ENCODE measurements around the gene SAP30L. TPM values are rescaled to one million over a fixed set of nuclear protein-coding genes. Genes with fewer than 3 reads are reported as not detected.

SAP30L gene
- total and polyA plus RNA-seq, 2 experiments from 2014 or later, result 9.4 to 26.0 TPM

DNA sequence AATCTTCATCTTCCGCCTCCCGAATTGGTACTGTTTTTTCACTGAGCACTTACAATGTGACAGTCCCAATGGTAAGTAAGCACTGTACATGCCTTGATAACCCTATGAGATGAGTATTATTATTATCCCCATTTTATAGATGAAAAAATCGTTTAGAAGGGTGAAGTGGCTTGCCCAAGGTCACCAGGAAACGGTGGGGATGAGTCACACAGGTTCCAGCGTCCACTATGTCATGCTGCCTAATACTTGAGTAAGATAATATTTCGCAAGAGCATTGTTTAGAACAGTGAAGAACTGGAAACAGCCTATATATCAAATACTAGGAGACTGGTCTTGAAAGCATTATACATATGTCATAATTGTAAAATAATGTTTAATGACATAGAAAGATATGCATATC is 19.4 kb downstream of the SAP30L start:
- DNase-seq, result peak; percentile 79
- peaks cover 5% of the 10 kb centered on the region; the same call in 1 of the 2 replicates for H3K27me3 ChIP-seq (replicated peaks; ENCODE audit: insufficient read depth)
- H3K79me2 ChIP-seq (ENCODE audit: insufficient read depth), result no peaks in the 10 kb centered on the region
- no peak overlapping the region for H2AFZ ChIP-seq
- TF ChIP-seq EZH2 (IDR thresholded peaks at IDR 0.05; ENCODE audit: insufficient read depth, poor library complexity, severe bottlenecking) (no peak), EZH2phosphoT487 (IDR thresholded peaks at IDR 0.05; ENCODE audit: insufficient read depth, low read depth) (no peak)
- 32 to 33% methylated on average over 6 of the region's 6 CpGs for WGBS, 2 experiments (ENCODE audit: low coverage in 1 of 2, low lambda C conversion rate in 2 of 2, missing lambda C conversion rate in 2 of 2)
- no peaks in the 10 kb centered on the region for H3F3A ChIP-seq (ENCODE audit: insufficient read depth)
- no peaks in the 10 kb centered on the region for H3K4me1 ChIP-seq (ENCODE audit: insufficient read depth)
- H3K9me2 ChIP-seq (ENCODE audit: insufficient read depth), result no peaks in the 10 kb centered on the region
- in situ Hi-C loops (cut with MboI), result loop anchor here (5.0 to 25.0 kb wide), 2 partner anchors 142 to 347 kb away; no protein-coding TSS in a partner anchor
- no peaks in the 10 kb centered on the region for H3K9me3 ChIP-seq (ENCODE audit: low read depth)
- no peaks in the 10 kb centered on the region for H4K20me1 ChIP-seq (ENCODE audit: insufficient read depth)
- no peaks in the 10 kb centered on the region for H3K36me3 ChIP-seq (ENCODE audit: low read depth)
- no peak overlapping the region for H3K4me2 ChIP-seq (ENCODE audit: unreplicated experiment)
- H3K9ac ChIP-seq, result no peak overlapping the region
- no peak overlapping the region for H3K4me3 ChIP-seq
- no peak overlapping the region for H3K27ac ChIP-seq

DNA sequence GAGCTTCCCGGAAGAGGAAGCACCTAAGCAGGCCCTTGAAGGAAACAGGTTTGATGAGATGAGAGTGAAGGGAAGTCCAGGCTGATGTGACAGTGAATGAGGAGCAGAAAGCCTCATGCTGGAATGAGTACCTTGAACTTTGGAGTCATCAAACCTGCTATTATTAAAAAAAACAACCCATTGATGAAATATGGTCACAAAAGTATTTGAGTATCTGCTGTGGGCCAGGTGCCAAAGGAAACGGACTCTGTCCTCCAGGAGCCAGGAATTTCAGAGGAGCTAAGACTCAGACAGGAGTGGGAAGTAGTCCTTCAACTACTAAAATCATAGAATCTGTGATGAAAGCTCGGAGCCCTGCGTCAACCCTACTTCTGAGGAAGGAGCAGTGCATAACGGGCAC is 20.4 kb downstream of the SAP30L start:
- in situ Hi-C loops (cut with MboI), result loop anchor here (5.0 to 25.0 kb wide), 2 partner anchors 141 to 346 kb away; no protein-coding TSS in a partner anchor
- no peak for TF ChIP-seq EZH2 (IDR thresholded peaks at IDR 0.05; ENCODE audit: insufficient read depth, poor library complexity, severe bottlenecking)
- no peak for TF ChIP-seq EZH2phosphoT487 (IDR thresholded peaks at IDR 0.05; ENCODE audit: insufficient read depth, low read depth)
- Histone ChIP-seq H3K9ac (no peak overlapping the region), H3K4me1 (ENCODE audit: insufficient read depth) (no peaks in the 10 kb centered on the region), H3K4me2 (ENCODE audit: unreplicated experiment) (no peak overlapping the region), H3K9me2 (ENCODE audit: insufficient read depth) (no peaks in the 10 kb centered on the region), H3F3A (ENCODE audit: insufficient read depth) (0 out of 2 replicates have a peak, but pooled peaks cover 4% of the 10 kb centered on the region), H3K9me3 (ENCODE audit: low read depth) (no peaks in the 10 kb centered on the region), H3K36me3 (ENCODE audit: low read depth) (no peaks in the 10 kb centered on the region), H3K27ac (no peak overlapping the region), H3K27me3 (replicated peaks; ENCODE audit: insufficient read depth) (peaks cover 15% of the 10 kb centered on the region), H3K4me3 (no peak overlapping the region), H4K20me1 (ENCODE audit: insufficient read depth) (no peaks in the 10 kb centered on the region), H3K79me2 (ENCODE audit: insufficient read depth) (no peaks in the 10 kb centered on the region), H2AFZ (no peak overlapping the region)
- 59 to 62% methylated on average over 5 of the region's 5 CpGs for WGBS, 2 experiments (ENCODE audit: low coverage in 1 of 2, low lambda C conversion rate in 2 of 2, missing lambda C conversion rate in 2 of 2)
- no peak for DNase-seq

DNA sequence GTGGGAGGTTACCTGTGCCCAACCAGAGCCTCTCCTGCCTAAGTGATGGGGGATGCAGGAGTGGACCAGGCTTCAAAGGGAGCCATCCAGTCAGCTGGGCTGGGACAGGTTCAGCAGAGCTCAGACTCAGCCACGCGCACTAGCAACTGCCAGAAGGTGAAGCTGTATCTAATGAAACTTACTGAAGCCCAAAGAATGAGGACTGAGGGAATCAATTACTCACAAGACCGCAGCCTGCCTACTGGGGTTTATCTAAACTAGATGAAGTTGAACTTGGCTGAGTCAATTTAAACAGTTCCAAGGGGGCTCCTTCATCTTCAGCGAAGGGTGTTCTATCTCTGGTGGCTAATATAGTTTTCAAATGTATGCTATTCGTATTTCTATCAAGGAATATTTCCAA is 20.9 kb downstream of the SAP30L start:
- Histone ChIP-seq H3K9me2 (ENCODE audit: insufficient read depth) (no peaks in the 10 kb centered on the region), H3K36me3 (ENCODE audit: low read depth) (no peaks in the 10 kb centered on the region), H3K9me3 (ENCODE audit: low read depth) (no peaks in the 10 kb centered on the region), H3K79me2 (ENCODE audit: insufficient read depth) (no peaks in the 10 kb centered on the region), H3K4me2 (ENCODE audit: unreplicated experiment) (no peak overlapping the region), H4K20me1 (ENCODE audit: insufficient read depth) (no peaks in the 10 kb centered on the region), H3K4me3 (no peak overlapping the region), H3K9ac (no peak overlapping the region), H3K4me1 (ENCODE audit: insufficient read depth) (no peaks in the 10 kb centered on the region), H2AFZ (no peak overlapping the region), H3F3A (ENCODE audit: insufficient read depth) (0 out of 2 replicates have a peak, but pooled peaks cover 4% of the 10 kb centered on the region), H3K27me3 (replicated peaks; ENCODE audit: insufficient read depth) (peaks cover 20% of the 10 kb centered on the region), H3K27ac (no peak overlapping the region)
- TF ChIP-seq EZH2phosphoT487 (IDR thresholded peaks at IDR 0.05; ENCODE audit: insufficient read depth, low read depth) (no peak), EZH2 (IDR thresholded peaks at IDR 0.05; ENCODE audit: insufficient read depth, poor library complexity, severe bottlenecking) (no peak)
- DNase-seq, result no peak
- 81 to 82% methylated on average over 5 of the region's 5 CpGs for WGBS, 2 experiments (ENCODE audit: low coverage in 1 of 2, low lambda C conversion rate in 2 of 2, missing lambda C conversion rate in 2 of 2)
- in situ Hi-C loops (cut with MboI), result loop anchor here (5.0 to 25.0 kb wide), 2 partner anchors 141 to 346 kb away; no protein-coding TSS in a partner anchor

DNA sequence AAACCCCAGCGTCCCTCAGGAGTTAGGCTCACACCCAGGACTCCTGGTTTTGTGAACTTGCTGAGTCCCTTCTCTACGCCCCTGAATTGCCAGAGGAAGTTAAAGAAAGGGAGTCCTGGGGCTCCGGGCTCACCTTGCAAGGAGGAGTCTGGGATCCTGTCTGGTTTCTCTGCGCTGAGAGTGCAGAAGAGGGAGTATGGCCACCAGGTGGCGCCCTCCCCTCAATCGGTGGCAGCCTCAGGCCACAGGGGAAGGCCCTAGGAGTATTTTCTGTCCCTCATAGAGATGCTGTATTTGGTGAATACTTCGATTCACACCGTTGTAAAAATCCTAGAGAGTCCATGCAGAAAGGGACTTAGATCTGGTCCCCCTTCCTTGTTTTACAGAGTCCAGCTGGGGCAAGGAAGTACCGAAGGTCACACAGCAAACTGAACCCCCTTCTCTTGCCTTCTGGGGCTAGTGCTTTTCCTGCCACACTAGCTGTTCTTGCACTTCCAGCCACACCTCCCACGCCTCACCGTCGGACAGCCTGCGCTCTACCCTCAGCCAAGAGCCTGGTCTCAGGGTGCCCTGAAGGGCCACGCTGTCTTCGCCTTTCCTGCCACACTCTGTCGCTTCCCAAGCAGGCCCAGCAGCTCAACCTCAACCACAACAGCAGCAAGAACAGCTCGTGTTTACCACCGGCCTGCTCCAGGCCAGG is 22.0 kb downstream of the SAP30L start:
- H3K9me2 ChIP-seq (ENCODE audit: insufficient read depth), result no peaks in the 10 kb centered on the region
- H3K27me3 ChIP-seq (replicated peaks; ENCODE audit: insufficient read depth), result peaks cover 31% of the 10 kb centered on the region
- no peak overlapping the region for H3K9ac ChIP-seq
- H3K79me2 ChIP-seq (ENCODE audit: insufficient read depth), result no peaks in the 10 kb centered on the region
- H3F3A ChIP-seq (ENCODE audit: insufficient read depth), result 0 out of 2 replicates have a peak, but pooled peaks cover 4% of the 10 kb centered on the region
- no peaks in the 10 kb centered on the region for H3K36me3 ChIP-seq (ENCODE audit: low read depth)
- H3K9me3 ChIP-seq (ENCODE audit: low read depth), result no peaks in the 10 kb centered on the region
- H2AFZ ChIP-seq, result no peak overlapping the region
- 35 to 40% methylated on average over 17 to 18 of the region's 18 CpGs for WGBS, 2 experiments (ENCODE audit: low coverage in 1 of 2, low lambda C conversion rate in 2 of 2, missing lambda C conversion rate in 2 of 2)
- no peak overlapping the region for H3K27ac ChIP-seq
- in situ Hi-C loops (cut with MboI), result loop anchor here (5.0 to 25.0 kb wide), 2 partner anchors 139 to 344 kb away; no protein-coding TSS in a partner anchor
- H4K20me1 ChIP-seq (ENCODE audit: insufficient read depth), result no peaks in the 10 kb centered on the region
- no peak overlapping the region for H3K4me3 ChIP-seq
- TF ChIP-seq EZH2 (IDR thresholded peaks at IDR 0.05; ENCODE audit: insufficient read depth, poor library complexity, severe bottlenecking) (no peak), EZH2phosphoT487 (IDR thresholded peaks at IDR 0.05; ENCODE audit: insufficient read depth, low read depth) (no peak)
- DNase-seq, result peak; percentile 80
- no peaks in the 10 kb centered on the region for H3K4me1 ChIP-seq (ENCODE audit: insufficient read depth)
- H3K4me2 ChIP-seq (ENCODE audit: unreplicated experiment), result no peak overlapping the region
